ENCODE results near the gene SLC18B1.
A peak's percentile ranks its signal among the peaks of the same experiment; 100 is the strongest.
"Not testable (repeated sequence)": the region's sequence is repeated elsewhere in the genome, so short reads cannot be mapped to it uniquely, and the experiment has no call there.

SLC18B1 gene

DNA sequence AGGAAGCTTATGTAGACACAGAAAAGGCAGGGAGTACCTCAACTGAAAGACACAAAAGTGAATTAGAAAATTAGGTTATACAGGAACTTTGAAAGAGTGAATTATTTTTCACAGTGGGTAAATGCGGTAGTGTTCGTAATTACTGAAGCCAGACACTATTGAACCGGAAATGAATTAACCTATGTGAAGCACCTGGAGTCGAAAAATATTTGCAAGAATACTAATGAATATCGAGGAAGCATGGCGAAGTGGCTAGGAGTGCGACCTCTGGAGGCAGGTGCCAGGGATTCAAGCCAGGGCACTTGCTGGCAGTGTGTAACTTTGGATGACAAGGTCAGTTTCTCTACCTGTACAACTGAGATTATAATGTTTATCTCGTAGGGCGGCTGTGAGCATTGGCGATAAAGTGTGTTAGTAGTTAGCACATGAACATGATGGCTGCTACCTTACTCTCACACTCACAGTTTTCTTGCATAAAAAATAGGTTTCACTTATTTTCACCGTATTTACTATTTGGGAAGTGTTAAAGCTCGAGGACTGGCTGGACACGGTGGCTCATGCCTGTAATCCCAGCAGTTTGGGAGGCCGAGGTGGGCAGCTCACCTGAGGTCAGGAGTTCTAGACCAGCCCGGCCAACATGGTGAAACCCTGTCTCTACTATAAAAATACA lies 567 bp upstream of the SLC18B1 start:
- DNase-seq = peak; percentile 48 to 58

DNA sequence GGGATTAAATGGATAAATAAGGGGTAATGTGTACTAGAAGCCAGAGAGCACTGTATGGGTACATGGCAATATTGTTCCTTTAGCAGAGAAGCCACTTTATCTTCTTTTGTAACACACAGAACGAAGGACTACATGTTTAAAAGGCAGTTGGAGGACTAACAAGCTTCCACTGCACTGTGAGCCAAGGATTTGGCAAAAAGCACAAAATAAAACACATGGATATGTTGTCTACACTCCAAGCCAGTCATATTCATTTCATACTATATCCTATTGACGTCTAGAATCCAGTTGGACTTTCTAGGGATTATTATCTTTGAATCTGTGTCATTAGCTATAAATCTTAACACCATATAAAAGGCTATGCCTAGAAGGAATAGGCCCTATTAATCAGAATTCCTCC lies 3.0 kb downstream of the SLC18B1 start:
- DNase-seq = no peak

DNA sequence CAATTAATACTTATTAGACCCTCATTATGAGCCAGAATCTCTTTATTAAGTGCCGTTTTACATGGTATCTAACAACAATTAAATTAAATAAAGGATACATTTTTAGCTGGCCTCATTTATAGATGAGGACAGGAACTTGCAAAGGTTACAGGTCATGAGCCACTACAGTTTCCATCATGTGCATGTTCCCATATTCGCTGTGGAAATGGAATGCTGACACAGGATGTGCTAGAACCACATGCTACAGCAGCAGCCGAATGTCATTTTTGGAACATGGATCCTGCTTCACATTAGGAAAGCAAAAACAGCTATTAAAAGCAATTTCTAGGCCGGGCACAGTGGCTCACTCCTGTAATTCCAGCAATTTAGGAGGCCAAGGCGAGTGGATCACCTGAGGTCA lies 5.9 kb downstream of the SLC18B1 start:
- DNase-seq = no peak

DNA sequence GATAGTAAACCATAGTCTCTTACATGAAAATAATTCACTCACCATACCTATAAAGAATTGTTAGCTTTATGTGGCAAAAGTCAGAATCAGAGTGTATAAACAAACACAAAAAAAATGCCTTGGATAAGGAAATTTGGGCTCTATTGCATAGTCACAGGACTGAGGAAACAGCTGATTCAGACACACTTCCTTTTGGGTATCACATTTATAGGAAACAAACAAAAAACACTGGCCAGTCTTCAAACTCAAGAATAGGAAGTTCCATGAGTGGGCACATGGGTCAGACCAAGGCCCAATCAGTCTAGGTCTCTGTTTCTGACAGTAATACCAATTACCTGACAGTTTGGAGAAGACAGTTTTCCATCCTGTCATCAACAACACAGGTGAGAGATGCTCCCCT lies 8.0 kb downstream of the SLC18B1 start:
- DNase-seq = no peak

DNA sequence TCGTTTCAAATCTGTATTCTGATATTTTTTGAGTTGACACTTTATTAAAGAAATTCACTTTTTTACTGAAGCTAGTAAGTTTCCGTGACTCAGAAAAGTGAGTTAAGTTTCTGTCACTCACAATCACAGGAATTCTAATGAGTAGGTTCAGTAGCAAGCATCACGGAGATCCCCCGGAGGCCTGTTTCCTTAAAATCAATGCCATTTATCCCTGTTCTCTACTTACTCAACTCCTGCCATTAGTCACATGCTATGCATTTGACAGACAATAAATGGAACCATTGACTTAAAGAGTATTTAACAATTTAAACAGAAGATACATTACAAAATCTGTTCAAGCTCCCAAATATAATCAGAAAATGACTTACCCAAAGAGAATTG lies 9.1 kb downstream of the SLC18B1 start:
- DNase-seq = no peak

DNA sequence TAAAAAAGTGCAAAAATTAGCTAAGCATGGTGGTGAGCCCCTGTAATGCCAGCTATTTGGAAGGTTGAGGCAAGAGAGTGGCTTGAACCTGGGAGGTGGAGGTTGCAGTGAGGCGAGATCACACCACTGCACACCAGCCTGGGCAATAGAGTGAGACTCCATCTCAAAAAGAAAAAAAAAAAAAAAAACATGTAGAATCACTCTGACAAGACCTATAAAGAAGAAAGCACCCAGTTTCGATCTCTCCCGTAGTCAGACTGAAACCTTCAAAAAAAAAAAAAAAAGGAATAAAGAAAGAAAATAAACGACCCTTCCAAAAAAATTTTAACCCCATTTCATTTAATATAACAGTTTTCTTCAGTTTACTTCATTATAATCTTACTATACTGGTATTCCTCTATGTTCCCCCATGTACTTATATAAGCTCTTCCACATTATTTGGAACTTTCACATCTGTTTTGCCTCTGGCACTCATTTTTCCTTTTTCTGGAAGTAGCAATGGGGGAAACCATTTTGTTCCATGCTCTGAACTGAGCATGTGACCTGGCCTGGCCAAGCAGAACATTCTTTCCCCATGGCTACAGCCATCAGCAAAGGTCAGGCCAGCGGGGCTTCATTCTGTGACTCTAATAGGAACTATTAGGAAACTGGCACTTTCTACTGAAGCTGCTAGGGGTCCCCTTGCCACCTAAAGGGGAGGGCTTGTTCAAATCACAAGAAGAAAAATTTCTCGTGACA lies 9.6 kb downstream of the SLC18B1 start:
- no peak for DNase-seq

DNA sequence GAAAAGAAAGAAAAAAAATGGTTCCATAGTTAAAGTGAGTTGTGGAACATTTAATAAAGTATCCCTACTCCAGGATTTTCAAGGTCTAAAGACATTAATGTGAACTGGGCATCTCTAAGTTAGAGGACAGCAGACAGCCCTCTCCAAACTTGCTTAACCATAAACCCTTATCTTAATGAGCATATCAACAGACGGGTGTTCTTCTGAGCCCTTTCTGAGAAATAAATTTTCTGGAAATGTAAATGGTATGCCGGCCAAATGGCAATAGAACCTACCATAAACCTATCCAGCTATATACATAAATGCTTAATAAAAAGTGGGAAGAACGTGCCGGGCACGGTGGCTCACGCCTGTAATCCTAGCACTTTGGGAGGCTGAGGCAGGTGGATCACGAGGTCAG lies 12.5 kb downstream of the SLC18B1 start:
- DNase-seq = no peak

DNA sequence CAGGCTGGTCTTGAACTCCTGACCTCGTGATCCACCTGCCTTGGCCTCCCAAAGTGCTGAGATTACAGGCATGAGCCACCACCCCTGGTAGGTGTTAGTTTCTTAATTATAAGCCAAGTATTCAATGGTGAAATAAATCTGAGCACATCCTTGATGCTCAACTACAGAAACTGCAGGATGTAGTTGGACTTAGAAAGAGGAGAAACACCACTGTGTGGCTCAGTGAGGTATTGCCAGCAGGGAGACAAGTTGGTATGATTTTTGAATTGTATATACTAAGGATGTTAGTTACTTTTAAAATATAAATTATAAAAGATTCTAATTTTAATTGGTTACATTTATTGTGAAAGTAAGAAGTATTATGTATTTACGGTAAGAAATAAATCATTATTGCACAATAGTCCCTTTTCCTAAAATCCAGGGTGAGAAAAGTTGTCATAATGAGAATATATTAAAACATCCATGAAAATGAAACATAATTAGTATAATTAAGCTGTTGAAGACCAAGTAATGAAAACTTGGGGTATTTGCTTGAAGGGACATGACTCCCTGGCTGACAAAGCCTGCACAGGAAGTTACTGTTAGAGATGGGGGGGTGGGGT lies 17.6 kb downstream of the SLC18B1 start:
- DNase-seq = no peak

DNA sequence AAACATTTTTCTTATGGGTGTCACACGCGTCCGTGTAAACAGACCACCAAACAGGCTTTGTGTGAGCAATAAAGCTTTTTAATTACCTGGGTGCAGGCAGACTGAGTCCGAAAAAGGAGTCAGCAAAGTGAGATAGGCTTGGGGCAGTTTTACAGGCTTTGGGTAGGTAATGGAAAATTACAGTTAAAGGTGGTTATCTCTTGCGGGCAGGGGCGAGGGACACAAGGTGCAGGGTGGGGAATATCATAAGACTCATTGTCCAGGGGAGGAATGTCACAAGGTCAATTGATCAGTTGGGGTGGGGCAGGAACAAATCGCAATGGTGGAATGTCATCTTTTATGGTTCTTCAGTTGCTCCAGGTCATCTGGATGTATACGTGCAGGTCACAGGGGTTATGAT lies 20.6 kb downstream of the SLC18B1 start:
- DNase-seq = not testable (repeated sequence)

DNA sequence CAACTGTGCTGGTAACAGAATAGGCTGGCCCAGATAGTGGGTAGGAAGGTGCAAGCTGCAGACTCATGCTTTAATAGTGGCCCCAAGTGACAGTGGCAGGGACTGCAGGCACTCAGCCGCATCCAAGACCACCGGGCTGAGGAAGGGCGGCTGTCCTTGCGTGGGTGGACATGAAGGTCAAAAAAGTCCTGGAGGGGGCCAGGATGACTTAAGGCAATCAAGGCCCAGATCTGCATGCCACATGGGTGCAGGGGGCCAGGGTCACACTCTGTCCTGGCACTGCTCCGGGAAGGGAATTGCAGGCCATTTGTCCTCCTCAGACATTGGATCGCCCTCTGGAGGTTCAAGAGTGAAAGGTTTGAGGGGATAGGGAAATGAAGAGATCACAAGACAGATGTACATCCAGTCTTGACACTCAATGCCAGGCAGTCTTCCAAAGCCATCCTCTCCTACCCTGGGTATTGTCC lies 30.4 kb downstream of the SLC18B1 start:
- DNase-seq = no peak

DNA sequence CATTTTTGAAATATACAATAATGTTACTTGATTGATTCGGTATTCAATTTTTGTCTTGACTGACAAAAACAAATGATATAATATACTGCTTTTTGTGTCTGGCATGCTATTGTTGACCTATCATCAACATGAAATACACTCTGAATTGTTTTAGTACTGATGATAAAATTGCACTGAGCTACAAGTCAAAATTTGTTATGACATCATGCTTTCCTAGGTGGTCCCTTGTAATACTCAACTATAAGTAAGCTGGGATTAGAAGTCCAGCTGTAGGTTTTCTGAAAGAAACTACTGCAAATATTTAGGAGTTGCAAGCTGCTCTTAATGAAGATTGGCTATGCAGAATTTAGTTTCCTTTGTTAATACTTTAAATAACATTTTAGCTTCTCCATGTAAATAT lies 32.9 kb downstream of the SLC18B1 start:
- DNase-seq = no peak

DNA sequence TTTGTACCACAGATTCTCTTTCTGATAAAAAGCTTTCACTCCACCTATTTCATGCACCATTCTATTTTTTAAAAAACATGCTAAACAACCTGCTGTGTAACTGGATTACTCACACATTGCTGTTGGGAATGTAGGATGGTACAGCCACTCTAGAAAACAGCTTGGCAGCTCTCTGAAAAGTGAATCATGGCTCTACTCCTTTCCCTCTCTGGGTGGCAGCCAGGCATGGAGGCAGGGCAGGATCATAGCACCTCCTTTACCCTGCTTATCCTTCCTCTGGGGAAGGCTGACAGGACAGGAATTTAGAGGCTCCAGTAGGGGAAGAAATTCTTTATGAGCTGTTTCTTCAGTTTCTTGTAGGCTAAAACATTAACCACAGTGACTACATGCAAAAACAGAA lies 34.1 kb downstream of the SLC18B1 start:
- no peak for DNase-seq

DNA sequence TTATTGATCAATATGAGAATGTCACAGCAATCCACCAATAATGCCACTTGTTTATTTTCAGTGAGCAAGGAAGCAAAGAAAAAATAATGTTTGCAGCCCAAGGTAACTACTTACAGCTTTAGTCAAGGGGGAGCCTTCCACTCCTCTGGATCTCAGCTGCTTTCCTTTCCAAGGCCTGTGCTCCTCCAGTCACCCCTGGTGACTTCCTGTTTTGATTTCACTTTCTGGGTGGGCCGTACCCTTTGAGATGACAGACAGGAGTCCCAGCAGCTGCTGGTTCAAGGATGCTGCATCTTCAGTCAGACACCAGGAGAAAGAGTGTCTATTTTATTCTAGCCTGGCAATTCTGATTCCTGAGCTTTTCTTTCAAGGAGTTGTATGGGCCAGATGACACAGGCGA lies 35.2 kb downstream of the SLC18B1 start:
- DNase-seq = no peak

DNA sequence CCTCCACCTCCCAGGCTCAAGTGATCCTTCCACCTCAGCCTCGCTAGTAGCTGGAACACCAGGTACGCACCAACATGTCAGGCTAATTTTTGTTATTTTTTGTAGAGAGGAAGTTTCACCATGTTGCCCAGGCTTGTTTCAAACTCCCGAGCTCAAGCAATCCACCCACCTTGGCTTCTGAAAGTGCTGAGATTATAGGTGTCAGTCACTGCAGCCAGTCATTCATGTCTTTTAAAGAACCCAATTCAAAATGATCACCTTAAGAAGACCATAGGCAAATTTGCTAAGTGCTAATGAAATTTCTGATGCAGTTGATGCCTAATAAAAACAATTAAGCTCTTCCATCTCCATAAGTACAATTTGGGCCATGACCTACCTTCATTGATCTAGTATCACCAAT lies 38.2 kb downstream of the SLC18B1 start:
- no peak for DNase-seq

DNA sequence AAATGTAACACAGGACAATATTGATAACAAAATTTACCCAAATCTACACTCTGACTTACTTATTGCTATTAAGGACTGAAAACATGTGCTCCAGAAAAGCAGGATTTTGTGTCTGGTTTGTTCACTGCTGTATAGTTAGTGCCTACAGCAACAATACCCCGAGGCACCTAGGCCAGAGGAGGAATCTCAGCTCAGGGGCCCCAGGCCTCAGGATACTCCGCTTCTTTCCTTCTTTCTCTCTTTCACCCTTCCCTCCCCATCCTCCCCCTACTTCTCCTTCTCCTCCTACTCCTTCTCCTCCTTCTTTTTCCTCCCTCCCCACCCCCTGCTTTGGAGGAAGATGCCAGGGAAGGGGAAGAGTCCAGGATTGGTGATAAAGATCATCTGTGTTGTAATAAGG lies 39.7 kb downstream of the SLC18B1 start:
- no peak for DNase-seq

DNA sequence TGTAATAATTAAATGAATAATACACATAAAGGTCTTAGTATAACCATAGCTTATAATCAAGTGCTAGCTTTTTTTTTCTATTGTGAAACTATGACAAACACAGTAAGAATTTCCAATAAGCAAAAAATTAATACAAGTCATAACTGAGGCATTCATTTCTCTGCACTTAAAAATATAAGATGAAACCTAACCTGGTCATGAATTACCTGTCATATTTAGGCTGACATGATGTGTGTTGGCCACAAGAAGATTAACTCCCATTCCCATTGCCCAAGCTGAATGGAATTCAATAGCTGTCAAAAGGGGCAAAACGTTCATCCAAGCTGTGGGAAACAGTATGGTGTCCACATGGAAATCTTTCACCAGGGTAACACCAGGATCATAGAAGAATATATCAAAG lies 46.2 kb downstream of the SLC18B1 start:
- DNase-seq = no peak

DNA sequence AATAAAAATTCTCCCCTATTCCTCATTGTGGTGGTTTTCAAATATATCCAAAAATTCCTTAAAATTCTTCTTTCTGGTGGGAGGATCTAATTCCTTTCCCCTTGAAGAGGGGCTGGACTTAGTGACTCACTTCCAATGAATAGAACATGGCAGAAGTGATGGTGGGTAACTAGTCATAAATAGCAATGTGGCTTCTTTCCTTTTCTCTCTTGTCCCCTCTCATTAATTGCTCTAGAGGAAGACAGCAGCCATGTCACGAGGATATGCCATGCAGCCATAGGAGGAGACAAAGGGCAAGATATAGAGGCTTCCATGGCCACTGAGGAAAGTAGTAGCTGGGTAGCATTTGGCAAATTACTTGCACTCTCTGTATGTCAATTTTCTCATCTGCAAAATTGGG lies 46.6 kb downstream of the SLC18B1 start:
- no peak for DNase-seq

DNA sequence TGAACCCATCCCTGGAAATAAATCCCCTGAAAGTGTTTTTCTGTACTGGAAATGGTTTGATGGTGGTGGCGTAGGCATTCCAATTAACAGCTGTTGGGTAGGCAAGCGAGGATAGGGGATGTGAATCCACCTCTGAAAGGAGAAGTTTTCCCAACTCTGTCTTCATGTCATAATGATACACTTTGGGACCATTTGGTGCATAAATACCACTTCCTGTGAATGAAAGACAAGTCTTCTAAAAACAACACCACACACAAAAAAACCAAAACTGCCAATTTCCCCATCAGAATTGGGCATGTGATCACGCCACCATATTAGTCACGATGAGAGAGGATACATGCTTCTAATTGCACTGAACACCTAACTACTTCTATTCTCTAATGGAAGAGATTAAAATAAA lies 47.1 kb downstream of the SLC18B1 start:
- no peak for DNase-seq

DNA sequence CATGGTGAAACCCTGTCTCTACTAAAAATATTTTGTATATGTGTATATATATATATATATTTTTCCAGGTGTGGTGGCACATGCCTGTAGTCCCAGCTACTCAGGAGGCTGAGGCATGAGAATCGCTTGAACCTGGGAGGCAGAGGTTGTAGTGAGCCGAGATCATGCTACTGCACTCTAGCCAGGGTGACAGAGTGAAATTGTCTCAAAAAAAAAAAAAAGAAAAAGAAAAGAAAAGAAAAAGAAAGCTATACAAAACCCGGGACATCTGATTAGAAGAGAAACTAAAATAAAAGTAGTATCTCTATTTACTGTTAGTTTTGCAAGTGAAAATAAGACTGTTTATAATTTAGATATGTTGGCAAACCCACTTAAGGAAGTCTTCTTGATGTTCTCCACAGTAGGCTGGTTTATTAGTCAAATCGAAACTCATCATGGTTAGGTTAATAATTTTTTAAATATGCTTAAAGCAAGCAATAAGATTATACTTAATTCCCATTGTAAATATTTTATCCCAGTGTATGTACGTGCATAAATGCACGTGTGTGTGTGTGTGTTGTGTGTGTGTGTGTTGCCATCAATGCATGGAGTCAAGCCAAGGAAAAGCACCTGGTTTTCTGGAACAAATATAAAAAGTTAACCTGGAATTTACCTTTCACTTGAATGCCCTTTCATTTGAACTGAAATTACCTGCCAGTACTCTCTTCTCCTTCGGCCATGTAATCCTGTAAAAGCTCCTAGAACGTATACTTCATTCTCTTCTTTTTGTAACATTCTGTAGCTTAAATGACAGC lies 47.8 kb downstream of the SLC18B1 start:
- DNase-seq = no peak

DNA sequence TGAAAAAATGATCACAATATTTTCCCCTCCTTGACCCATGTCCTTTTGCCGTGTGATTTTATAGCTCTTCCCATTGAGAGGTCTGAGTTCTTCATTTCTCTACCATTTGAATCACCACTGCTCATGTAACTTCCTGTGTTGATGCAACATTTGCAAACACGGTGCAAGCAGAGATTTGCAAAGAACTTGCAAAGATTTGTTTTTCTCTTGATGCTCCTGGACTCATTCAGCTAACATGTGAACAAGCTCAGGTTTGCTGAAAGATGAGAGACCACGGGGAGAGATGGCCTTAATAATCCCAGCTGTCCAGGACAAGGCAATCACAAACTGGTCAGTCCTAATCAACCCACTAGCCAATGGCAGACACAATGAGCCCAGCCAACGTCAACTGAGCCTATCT lies 49.3 kb downstream of the SLC18B1 start:
- DNase-seq = no peak

DNA sequence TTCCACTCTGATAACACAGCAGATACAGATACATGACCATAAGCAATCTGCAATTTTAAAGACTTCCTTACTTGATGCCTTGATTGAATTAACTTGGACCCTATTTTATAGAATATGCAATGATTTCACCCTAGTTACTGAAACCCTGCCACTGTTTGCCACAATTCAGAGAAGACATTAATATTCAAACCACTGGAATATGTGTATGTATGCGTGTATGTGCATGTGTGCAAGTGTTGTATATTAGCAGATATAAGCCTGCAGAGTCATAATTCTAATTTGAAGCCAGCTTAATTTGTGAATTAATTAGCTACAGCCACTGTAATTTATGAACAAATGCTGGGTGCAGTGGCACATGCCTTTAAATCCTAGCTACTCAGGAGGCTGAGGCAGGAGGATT lies 50.0 kb downstream of the SLC18B1 start:
- no peak for DNase-seq

DNA sequence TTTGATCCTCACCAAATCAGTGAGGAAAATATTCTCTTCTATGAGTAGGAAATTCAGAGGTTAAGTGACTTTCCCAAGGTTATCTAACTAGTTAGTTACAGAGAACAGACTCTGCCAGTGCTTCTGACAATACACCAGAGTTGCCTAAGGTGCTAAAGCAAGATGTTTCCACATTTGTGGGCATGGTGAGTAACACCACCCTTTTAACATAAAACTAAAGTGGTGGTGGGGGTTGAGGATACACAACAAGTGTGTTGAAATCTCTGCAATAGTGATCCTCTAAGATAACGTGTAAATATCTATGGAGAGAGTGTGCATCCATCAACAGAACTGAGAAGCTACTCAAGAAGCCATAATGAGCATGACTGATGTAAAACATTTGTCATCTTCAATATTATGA lies 52.4 kb downstream of the SLC18B1 start:
- DNase-seq = no peak

DNA sequence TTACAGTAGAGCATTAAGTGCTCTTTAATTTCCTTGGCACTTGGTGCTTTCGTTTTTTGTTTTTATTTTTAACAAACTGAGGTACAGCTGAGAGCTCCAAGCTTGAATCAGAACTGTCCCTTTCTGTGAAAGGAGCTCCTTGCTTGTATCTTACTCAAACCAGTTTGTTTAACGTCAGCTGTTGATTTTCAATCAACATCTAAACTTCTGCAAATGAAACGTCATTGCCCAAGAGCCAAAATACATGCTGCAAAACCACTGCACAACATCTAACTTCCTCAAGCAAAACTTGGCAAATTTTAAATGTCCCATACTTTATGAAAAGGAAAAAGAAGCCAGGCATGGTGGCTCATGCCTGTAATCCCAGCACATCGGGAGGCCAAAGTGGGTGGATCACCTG lies 55.9 kb downstream of the SLC18B1 start:
- DNase-seq = no peak

DNA sequence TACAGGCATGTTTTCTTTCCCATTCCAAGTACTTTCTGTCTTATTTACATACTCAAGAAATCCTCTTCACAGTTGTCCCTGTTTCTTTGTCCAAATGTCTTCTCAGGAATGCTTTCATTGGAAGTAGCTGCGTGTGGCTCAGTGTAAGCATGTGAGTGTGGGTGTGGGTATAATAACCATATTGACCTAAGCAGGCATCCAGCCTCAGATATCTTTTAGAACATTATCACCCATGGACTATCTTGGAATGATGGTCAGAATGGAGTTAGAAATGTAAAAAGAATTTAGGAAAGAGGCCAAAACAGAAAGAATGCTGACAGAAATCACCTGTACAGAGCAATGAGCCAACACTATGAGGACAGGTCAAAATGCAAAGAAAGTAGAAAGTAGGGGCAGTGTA lies 57.2 kb downstream of the SLC18B1 start:
- no peak for DNase-seq

All from NCI-H187 (cell line).